ENCODE results near the gene STIMATE. TPM values are rescaled to one million over a fixed set of nuclear protein-coding genes. Genes with fewer than 3 reads are reported as not detected.

STIMATE gene
- polyA plus RNA-seq (ENCODE audit: low read depth in 6 of 6), result 10 to 100 TPM in 1 of 6 donors, 1 to 10 TPM in 5; 3.6 to 10.2 (median 5.9) TPM

- Mint-ChIP-seq H3K4me1 (peaks cover 28 to 35% (median 32%) of the 10 kb centered on the region in 3 donors), H3K4me3 (peak within 1 kb of the TSS; percentile 87 to 98 (median 96)), H3K9me3 (no peaks in the 10 kb centered on the region), H3K36me3 (no peaks in the 10 kb centered on the region), H3K27me3 (no peaks in the 10 kb centered on the region), H3K27ac (peak within 1 kb of the TSS; percentile 47 to 96 (median 92))
- DNase-seq (peak; percentile 86), ATAC-seq (ENCODE audit: low read depth in 2 of 2) (peak; percentile 94 to 96)
Observed at GRCh38 chr3:52897130-52898122, at the start of gene STIMATE. STIMATE (minus strand) TSS chr3:52897548; CDS start chr3:52897450, 98 bp downstream.

GRCh38 chr3:52939600-52939999, 42.3 kb upstream of the STIMATE start:
- DNase-seq (no peak), ATAC-seq (ENCODE audit: low read depth in 2 of 2) (no peak)
- Mint-ChIP-seq H3K27me3 (no peaks in the 10 kb centered on the region), H3K4me1 (peaks cover 4 to 6% (median 4%) of the 10 kb centered on the region in 3 donors), H3K36me3 (peaks cover 8 to 9% of the 10 kb centered on the region in 2 donors), H3K4me3 (no peak overlapping the region), H3K9me3 (no peaks in the 10 kb centered on the region), H3K27ac (no peak overlapping the region)

- Mint-ChIP-seq H3K9me3 (no peaks in the 10 kb centered on the region), H3K27me3 (no peaks in the 10 kb centered on the region), H3K36me3 (peaks cover 0 to 1% of the 10 kb centered on the region in 2 donors), H3K27ac (peak overlapping the region; percentile 3 to 69 (median 37)), H3K4me1 (peaks cover 16 to 25% (median 23%) of the 10 kb centered on the region in 3 donors), H3K4me3 (peak overlapping the region in 1 of 8 donors; percentile 14)
- DNase-seq, result peak; percentile 35
- peak; percentile 83 to 85 for ATAC-seq (ENCODE audit: low read depth in 2 of 2)
Observed at GRCh38 chr3:52934630-52935530, 37.5 kb upstream of the STIMATE start.

GRCh38 chr3:52931889-52932288, 34.5 kb upstream of the STIMATE start:
- Mint-ChIP-seq H3K27me3 (no peaks in the 10 kb centered on the region), H3K4me3 (no peak overlapping the region), H3K27ac (peak overlapping the region in 2 of 6 donors; percentile 27 to 86), H3K4me1 (peaks cover 21 to 31% (median 27%) of the 10 kb centered on the region in 3 donors), H3K36me3 (peaks cover 4 to 6% of the 10 kb centered on the region in 2 donors), H3K9me3 (no peaks in the 10 kb centered on the region)
- no peak for DNase-seq
- peak in 1 of 2 donors; percentile 38 for ATAC-seq (ENCODE audit: low read depth in 2 of 2)

- H3K4me1 Mint-ChIP-seq, result peaks cover 21 to 31% (median 27%) of the 10 kb centered on the region in 3 donors
- H3K4me3 Mint-ChIP-seq, result peak overlapping the region in 4 of 8 donors; percentile 32 to 79 (median 59)
- H3K27ac Mint-ChIP-seq, result peak overlapping the region in 5 of 6 donors; percentile 27 to 89 (median 62)
- no peak for DNase-seq
- H3K9me3 Mint-ChIP-seq, result no peaks in the 10 kb centered on the region
- peaks cover 6 to 7% of the 10 kb centered on the region in 2 donors for H3K36me3 Mint-ChIP-seq
- no peak for ATAC-seq (ENCODE audit: low read depth in 2 of 2)
- H3K27me3 Mint-ChIP-seq, result no peaks in the 10 kb centered on the region
Observed at GRCh38 chr3:52931328-52931727, 34.0 kb upstream of the STIMATE start.

- DNase-seq, result peak; percentile 35
- Mint-ChIP-seq H3K9me3 (no peaks in the 10 kb centered on the region), H3K4me3 (peak overlapping the region in 7 of 8 donors; percentile 53 to 83 (median 77)), H3K27me3 (no peaks in the 10 kb centered on the region), H3K27ac (peak overlapping the region; percentile 15 to 93 (median 72)), H3K36me3 (peaks cover 6 to 7% of the 10 kb centered on the region in 2 donors), H3K4me1 (peaks cover 21 to 31% (median 27%) of the 10 kb centered on the region in 3 donors)
- ATAC-seq (ENCODE audit: low read depth in 2 of 2), result peak; percentile 79 to 87
Observed at GRCh38 chr3:52930748-52931147, 33.4 kb upstream of the STIMATE start.

GRCh38 chr3:52926554-52926953, 29.2 kb upstream of the STIMATE start:
- H3K4me1 Mint-ChIP-seq, result peaks cover 17 to 26% (median 20%) of the 10 kb centered on the region in 3 donors
- H3K9me3 Mint-ChIP-seq, result no peaks in the 10 kb centered on the region
- DNase-seq (no peak), ATAC-seq (ENCODE audit: low read depth in 2 of 2) (no peak)
- H3K27ac Mint-ChIP-seq, result peak overlapping the region in 1 of 6 donors; percentile 35
- no peaks in the 10 kb centered on the region for H3K27me3 Mint-ChIP-seq
- H3K4me3 Mint-ChIP-seq, result no peak overlapping the region
- peaks cover 16 to 30% of the 10 kb centered on the region in 2 donors for H3K36me3 Mint-ChIP-seq

- Mint-ChIP-seq H3K36me3 (peaks cover 18 to 30% of the 10 kb centered on the region in 2 donors), H3K9me3 (no peaks in the 10 kb centered on the region), H3K4me1 (peaks cover 11 to 17% (median 11%) of the 10 kb centered on the region in 3 donors), H3K27me3 (no peaks in the 10 kb centered on the region), H3K27ac (no peak overlapping the region), H3K4me3 (no peak overlapping the region)
- no peak for ATAC-seq (ENCODE audit: low read depth in 2 of 2)
- DNase-seq, result no peak
Observed at GRCh38 chr3:52925405-52926313, 28.3 kb upstream of the STIMATE start.

- no peak for DNase-seq
- no peak overlapping the region for H3K4me3 Mint-ChIP-seq
- H3K4me1 Mint-ChIP-seq, result peaks cover 0 to 4% (median 3%) of the 10 kb centered on the region in 3 donors
- peaks cover 31 to 35% of the 10 kb centered on the region in 2 donors for H3K36me3 Mint-ChIP-seq
- no peaks in the 10 kb centered on the region for H3K27me3 Mint-ChIP-seq
- H3K9me3 Mint-ChIP-seq, result no peaks in the 10 kb centered on the region
- H3K27ac Mint-ChIP-seq, result peak overlapping the region in 2 of 6 donors; percentile 26 to 67
- ATAC-seq (ENCODE audit: low read depth in 2 of 2), result no peak
Observed at GRCh38 chr3:52923963-52924362, 26.6 kb upstream of the STIMATE start.

- peaks cover 31% of the 10 kb centered on the region in 2 donors for H3K36me3 Mint-ChIP-seq
- H3K4me1 Mint-ChIP-seq, result peaks cover 0 to 4% (median 0%) of the 10 kb centered on the region in 3 donors
- H3K27me3 Mint-ChIP-seq, result no peaks in the 10 kb centered on the region
- H3K9me3 Mint-ChIP-seq, result no peaks in the 10 kb centered on the region
- ATAC-seq (ENCODE audit: low read depth in 2 of 2) (no peak), DNase-seq (no peak)
- no peak overlapping the region for H3K27ac Mint-ChIP-seq
- no peak overlapping the region for H3K4me3 Mint-ChIP-seq
Observed at GRCh38 chr3:52920841-52921240, 23.5 kb upstream of the STIMATE start.

- Mint-ChIP-seq H3K27ac (peak overlapping the region in 1 of 6 donors; percentile 83), H3K27me3 (no peaks in the 10 kb centered on the region), H3K36me3 (peaks cover 8 to 38% of the 10 kb centered on the region in 2 donors), H3K4me3 (no peak overlapping the region), H3K4me1 (no peaks in the 10 kb centered on the region), H3K9me3 (no peaks in the 10 kb centered on the region)
- no peak for ATAC-seq (ENCODE audit: low read depth in 2 of 2)
- no peak for DNase-seq
Observed at GRCh38 chr3:52917044-52917443, 19.7 kb upstream of the STIMATE start.

GRCh38 chr3:52915294-52915693, 17.9 kb upstream of the STIMATE start:
- no peak for DNase-seq
- H3K4me3 Mint-ChIP-seq, result no peak overlapping the region
- no peaks in the 10 kb centered on the region for H3K27me3 Mint-ChIP-seq
- H3K4me1 Mint-ChIP-seq, result no peaks in the 10 kb centered on the region
- H3K27ac Mint-ChIP-seq, result no peak overlapping the region
- no peak for ATAC-seq (ENCODE audit: low read depth in 2 of 2)
- H3K9me3 Mint-ChIP-seq, result no peaks in the 10 kb centered on the region
- peaks cover 8 to 40% of the 10 kb centered on the region in 2 donors for H3K36me3 Mint-ChIP-seq

Data from naive B cell (primary cell).